DMS 273 treated with DMSO at 0.1 percent for 48 hours (cell line): ENCODE results near the gene CDC5L.

Experiments
- DNase-seq: peaks from one replicate; lab custom pipeline; 2025; lab: John Stamatoyannopoulos, UW

Gene CDC5L

GRCh38 chr6:44454198-44454597, 66.7 kb downstream of the CDC5L start:
- DNase-seq, result no peak

- DNase-seq, result no peak
Measured at GRCh38 chr6:44456070-44456965, 68.8 kb downstream of the CDC5L start.

- DNase-seq, result no peak
Measured at GRCh38 chr6:44456966-44457292, 69.4 kb downstream of the CDC5L start.

- DNase-seq, result no peak
Measured at GRCh38 chr6:44457596-44457995, 70.1 kb downstream of the CDC5L start.

- no peak for DNase-seq
Measured at GRCh38 chr6:44458551-44458950, 71.0 kb downstream of the CDC5L start.

- no peak for DNase-seq
Measured at GRCh38 chr6:44462335-44462734, 74.8 kb downstream of the CDC5L start.

- DNase-seq, result no peak
Measured at GRCh38 chr6:44462797-44463727, 75.6 kb downstream of the CDC5L start.

- DNase-seq, result no peak
Measured at GRCh38 chr6:44463728-44464450, 76.4 kb downstream of the CDC5L start.

- no peak for DNase-seq
Measured at GRCh38 chr6:44464527-44465310, 77.2 kb downstream of the CDC5L start.

GRCh38 chr6:44466955-44467354, 79.4 kb downstream of the CDC5L start:
- no peak for DNase-seq

- DNase-seq, result no peak
Measured at GRCh38 chr6:44468835-44469234, 81.3 kb downstream of the CDC5L start.

GRCh38 chr6:44470115-44470464, 82.6 kb downstream of the CDC5L start:
- DNase-seq, result peak; percentile 61

GRCh38 chr6:44470746-44471145, 83.2 kb downstream of the CDC5L start:
- DNase-seq, result no peak

- DNase-seq, result no peak
Measured at GRCh38 chr6:44471271-44471981, 83.9 kb downstream of the CDC5L start.

- DNase-seq, result no peak
Measured at GRCh38 chr6:44472250-44472945, 84.9 kb downstream of the CDC5L start.

GRCh38 chr6:44473393-44474189, 86.1 kb downstream of the CDC5L start:
- DNase-seq, result no peak

GRCh38 chr6:44474190-44474631, 86.7 kb downstream of the CDC5L start:
- no peak for DNase-seq

- no peak for DNase-seq
Measured at GRCh38 chr6:44474643-44475042, 87.1 kb downstream of the CDC5L start.

GRCh38 chr6:44475417-44475778, 87.9 kb downstream of the CDC5L start:
- no peak for DNase-seq
